HUES6 (cell line): ENCODE measurements around the gene REXO5.
"Not testable (repeated sequence)": the region's sequence is repeated elsewhere in the genome, so short reads cannot be mapped to it uniquely, and the experiment has no call there.

Experiments used
- H3K27ac ChIP-seq: 2 replicates; pipeline ENCODE4 v1.7.0; 2013; ENCODE audit warnings: low read depth, mild to moderate bottlenecking, low read length, inconsistent platforms
- H3K27me3 ChIP-seq: 2 replicates; pipeline ENCODE4 v1.6.1; 2013; ENCODE audit warnings: low read length; ENCODE audit not compliant: control insufficient read depth, insufficient read depth
- H3K36me3 ChIP-seq: 2 replicates; pipeline ENCODE4 v1.6.1; 2013; ENCODE audit warnings: low read length; ENCODE audit not compliant: control insufficient read depth, insufficient read depth
- H3K4me1 ChIP-seq: 2 replicates; pipeline ENCODE4 v1.6.1; 2013; ENCODE audit warnings: low read length; ENCODE audit not compliant: control insufficient read depth, insufficient read depth
- H3K4me3 ChIP-seq: 2 replicates; pipeline ENCODE4 v1.5.1; 2013; ENCODE audit warnings: low read depth, low read length
- H3K9ac ChIP-seq: one replicate; pipeline ENCODE4 v1.6.1; 2013; ENCODE audit warnings: mild to moderate bottlenecking, low read length
- H3K9me3 ChIP-seq: 2 replicates; pipeline ENCODE4 v1.6.1; 2013; ENCODE audit warnings: low read depth, low read length; ENCODE audit not compliant: control insufficient read depth, insufficient read depth

REXO5 gene

DNA sequence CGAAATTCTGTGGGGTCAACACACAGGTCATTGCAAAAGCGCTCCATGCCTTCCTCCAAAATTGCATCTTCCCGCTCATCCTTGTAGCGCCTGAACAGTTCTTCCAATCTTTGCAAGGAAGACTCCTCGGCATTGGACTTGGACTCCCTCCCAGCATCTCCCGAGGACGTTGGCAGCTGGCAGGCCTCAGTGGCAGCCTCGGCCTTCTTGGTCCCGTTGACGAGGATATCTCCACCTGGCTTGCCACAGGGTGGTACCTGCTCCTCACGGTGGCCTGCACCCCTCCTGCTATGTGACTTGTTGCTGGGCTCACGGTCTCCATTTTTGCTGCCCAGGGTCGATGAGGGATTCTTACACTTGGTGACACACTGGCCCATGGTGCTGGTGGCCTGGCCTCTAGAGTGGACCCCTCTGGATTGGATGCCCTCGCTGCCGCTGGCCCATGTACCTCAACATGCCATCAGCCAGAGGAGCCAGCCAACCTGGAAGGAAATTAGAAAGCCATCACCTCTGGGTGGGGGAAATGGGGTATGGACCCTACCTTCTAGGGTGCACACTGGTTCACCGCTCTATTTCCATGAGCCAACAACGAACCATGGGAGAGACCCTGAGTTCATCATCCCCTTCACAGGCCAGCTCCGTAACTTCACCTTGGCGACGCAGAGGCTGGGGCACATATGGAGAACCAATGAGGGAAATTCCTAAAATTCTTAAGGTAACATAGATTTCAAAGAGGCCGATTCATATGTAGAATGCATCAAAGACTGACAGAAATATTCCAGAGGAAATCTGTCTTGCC is 56.0 kb downstream of the REXO5 start:
- no peaks in the 10 kb centered on the region for H3K27me3 ChIP-seq
- no peak overlapping the region for H3K4me3 ChIP-seq
- H3K9ac ChIP-seq, result no peak overlapping the region
- H3K36me3 ChIP-seq, result peaks cover 21% of the 10 kb centered on the region
- no peak overlapping the region for H3K27ac ChIP-seq
- no peaks in the 10 kb centered on the region for H3K9me3 ChIP-seq
- H3K4me1 ChIP-seq, result peaks cover 33% of the 10 kb centered on the region

DNA sequence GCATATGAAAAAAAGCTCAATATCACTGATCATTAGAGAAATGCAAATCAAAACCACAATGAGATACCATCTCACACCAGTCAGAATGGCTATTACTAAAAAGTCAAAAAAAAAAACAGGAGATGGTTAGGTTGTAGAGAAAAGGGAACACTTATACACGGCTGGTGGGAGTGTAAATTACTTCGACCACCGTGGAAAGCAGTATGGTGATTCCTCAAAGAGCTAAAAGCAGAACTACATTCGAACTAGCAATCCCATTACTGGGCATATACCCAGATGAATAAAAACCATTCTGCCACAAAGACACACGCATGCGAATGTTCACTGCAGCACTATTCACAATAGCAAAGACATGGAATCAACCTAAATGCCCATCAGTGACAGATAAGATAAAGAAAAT is 58.0 kb downstream of the REXO5 start:
- not testable (repeated sequence) for H3K9ac ChIP-seq, H3K27ac ChIP-seq, H3K9me3 ChIP-seq, H3K27me3 ChIP-seq, H3K4me3 ChIP-seq
- Histone ChIP-seq H3K4me1 (peaks cover 39% of the 10 kb centered on the region), H3K36me3 (peaks cover 21% of the 10 kb centered on the region)

DNA sequence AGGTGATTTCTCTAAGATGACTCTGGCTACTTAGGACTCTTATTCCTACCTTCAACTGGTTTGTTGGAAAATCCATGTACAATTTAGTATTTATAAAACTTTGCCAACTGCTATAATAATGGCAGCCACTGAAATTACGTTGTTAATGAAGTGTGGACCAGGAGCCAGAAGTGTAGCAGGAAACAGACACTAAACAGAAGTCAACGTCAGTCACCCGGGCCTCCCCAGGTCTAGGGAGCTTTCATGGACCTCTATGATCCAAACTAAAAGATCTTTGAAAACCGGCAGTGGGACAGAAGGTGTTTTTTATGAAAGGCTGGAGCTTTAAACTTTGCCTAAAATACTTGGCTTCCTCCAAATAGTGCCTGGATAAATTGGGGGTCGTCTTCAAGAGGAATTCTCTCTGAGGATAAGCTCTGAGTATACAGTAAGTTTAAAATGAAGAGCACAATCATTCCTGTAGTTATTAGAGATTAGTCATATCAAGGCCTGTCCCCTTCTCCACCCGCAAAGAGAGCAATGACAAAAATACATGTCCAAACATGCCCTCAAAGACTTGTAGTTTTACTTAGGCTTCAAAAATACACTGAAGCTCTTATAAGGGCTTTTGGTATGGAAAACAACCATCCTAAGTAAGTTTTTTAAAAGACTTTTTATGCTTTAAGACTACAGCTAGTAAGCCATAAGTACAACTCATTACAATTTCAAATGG is 59.2 kb downstream of the REXO5 start:
- peak overlapping the region; percentile 19 for H3K9ac ChIP-seq

DNA sequence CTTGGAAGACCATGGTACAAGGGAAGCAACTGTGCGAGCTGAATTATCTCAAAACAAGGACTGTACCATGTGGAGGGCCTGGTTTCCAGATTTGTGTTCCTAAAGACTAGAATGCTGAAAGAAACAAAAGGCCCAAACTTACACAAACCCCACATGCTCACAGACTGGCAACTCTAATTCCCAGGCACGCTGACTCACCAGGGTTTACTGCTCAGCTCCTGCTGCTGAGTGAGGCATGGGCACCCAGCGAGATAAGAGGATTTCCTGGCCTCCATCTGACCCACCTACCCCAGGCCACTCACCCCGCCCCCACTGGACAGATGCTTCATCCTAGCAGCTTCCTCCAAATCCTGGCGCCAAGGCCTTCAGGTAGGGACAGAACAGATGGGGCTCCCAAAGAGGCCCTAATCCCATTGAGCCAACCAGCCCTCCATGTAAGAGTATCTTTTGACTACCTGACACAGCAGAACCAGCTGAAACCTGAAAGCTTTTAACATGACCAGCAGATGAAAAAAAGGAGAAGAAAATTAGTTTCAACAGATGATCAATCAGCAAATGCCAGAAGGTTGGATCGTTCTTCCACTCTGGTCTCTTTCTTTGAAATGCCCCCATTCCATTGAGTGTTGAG is 59.9 kb downstream of the REXO5 start:
- Histone ChIP-seq H3K4me1 (peaks cover 35% of the 10 kb centered on the region), H3K9ac (peak overlapping the region; percentile 19), H3K4me3 (no peak overlapping the region), H3K36me3 (peaks cover 9% of the 10 kb centered on the region), H3K9me3 (no peaks in the 10 kb centered on the region), H3K27me3 (no peaks in the 10 kb centered on the region), H3K27ac (peak overlapping the region; percentile 82)

More for the DNA sequence above, 59.2 kb downstream of the REXO5 start:
- H3K27me3 ChIP-seq, result no peaks in the 10 kb centered on the region
- H3K4me1 ChIP-seq, result peaks cover 38% of the 10 kb centered on the region
- no peak overlapping the region for H3K4me3 ChIP-seq
- peaks cover 13% of the 10 kb centered on the region for H3K36me3 ChIP-seq
- H3K9me3 ChIP-seq, result no peaks in the 10 kb centered on the region
- H3K27ac ChIP-seq, result peak overlapping the region; percentile 82

DNA sequence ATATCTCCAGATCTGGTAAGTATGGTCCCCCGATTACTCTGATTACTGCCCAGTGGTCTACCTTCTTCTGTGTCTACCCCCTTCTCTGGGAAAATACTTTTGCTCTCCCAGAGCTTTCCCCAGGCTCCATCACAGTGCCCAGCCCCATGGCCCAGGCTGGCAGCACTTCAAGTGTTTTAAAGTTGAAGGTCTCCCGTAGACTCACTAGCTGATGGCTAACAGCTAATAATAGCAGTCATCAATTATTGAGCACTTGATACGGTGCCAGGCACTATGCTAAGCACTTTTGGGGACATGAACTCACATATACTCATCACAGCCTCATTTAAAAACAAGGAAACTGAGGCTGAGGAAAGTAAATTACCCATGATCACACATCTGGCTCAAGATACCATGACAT is 60.5 kb downstream of the REXO5 start:
- Histone ChIP-seq H3K36me3 (peaks cover 5% of the 10 kb centered on the region), H3K9me3 (no peaks in the 10 kb centered on the region), H3K4me1 (peaks cover 35% of the 10 kb centered on the region), H3K9ac (no peak overlapping the region), H3K27ac (no peak overlapping the region), H3K27me3 (no peaks in the 10 kb centered on the region), H3K4me3 (no peak overlapping the region)

DNA sequence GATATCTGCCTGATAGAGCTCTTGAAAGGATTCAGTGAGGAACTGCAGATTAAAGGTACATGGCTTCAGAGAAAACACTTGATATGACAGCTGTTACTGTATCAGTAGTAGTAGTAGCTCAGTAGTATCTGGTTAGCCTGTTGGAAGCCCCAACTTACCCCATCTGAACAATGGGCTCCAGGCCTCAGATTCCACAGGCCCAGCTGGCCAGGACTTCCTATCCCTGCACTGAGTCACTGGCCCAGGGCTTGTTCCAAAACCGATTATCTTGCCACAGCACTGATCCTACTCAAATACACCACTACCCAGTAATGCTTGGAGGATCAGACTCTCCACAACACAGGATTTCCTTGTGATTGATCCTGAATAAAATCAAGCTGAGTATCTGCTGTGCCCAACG is 61.3 kb downstream of the REXO5 start:
- Histone ChIP-seq H3K36me3 (no peaks in the 10 kb centered on the region), H3K4me1 (peaks cover 40% of the 10 kb centered on the region), H3K27ac (no peak overlapping the region), H3K9me3 (no peaks in the 10 kb centered on the region), H3K4me3 (no peak overlapping the region), H3K27me3 (no peaks in the 10 kb centered on the region), H3K9ac (no peak overlapping the region)

DNA sequence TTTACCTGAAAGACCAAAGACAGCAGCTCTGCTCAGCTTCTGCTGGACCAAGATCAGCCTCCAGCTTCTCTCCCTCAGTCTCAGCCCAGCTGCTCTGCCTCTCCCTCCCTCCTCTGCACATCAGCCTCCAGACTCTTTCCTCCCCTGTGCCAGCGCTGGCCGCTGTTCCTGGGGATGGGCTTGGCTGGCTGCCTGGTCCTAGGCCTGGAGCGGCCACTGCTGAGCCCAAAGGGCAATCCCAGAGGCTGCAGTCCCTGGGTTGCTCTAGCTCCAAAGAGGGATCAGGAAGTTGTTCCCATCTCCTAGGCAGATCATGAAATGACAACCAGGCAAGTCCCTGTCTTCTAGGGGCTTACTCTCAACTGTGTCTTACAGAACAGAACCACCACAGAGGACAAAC is 62.6 kb downstream of the REXO5 start:
- Histone ChIP-seq H3K27me3 (no peaks in the 10 kb centered on the region), H3K9me3 (no peaks in the 10 kb centered on the region), H3K27ac (no peak overlapping the region), H3K4me1 (peaks cover 45% of the 10 kb centered on the region), H3K4me3 (no peak overlapping the region), H3K36me3 (no peaks in the 10 kb centered on the region), H3K9ac (no peak overlapping the region)

DNA sequence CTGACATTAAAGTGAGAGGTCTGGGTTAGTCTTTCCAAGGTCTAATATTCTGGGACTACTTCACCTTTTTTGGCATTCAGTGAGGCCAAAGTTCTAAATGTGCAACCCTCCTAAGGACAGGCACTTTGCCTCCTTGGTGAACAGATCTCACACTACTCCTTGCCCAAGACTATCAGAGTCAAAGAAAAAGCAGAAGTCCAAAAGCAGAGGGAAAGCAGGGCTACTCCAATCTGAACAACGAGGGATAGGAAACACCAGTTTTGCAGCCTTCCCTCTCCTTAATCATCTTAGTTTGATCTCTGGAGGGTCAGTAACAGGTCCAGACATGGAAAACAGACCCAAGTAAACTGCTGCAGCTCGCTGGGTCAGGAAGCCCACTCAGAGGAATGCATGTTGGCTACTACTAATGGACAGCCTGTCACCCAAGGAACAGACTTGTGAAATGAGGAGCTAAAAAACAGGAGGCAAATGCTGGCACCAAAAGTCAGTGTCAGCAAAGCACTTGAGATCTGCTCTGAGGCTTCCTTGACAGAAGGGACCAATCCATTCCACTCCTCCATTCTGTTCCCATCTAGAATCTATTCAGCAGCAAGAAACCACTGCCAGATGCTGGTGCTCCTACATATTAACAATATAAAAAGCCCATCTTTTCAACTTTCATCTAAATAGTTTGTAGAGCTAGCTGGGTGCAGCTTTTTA is 63.9 kb downstream of the REXO5 start:
- Histone ChIP-seq H3K4me3 (no peak overlapping the region), H3K9ac (no peak overlapping the region), H3K9me3 (no peaks in the 10 kb centered on the region), H3K4me1 (peaks cover 54% of the 10 kb centered on the region), H3K27ac (no peak overlapping the region), H3K27me3 (no peaks in the 10 kb centered on the region), H3K36me3 (no peaks in the 10 kb centered on the region)

DNA sequence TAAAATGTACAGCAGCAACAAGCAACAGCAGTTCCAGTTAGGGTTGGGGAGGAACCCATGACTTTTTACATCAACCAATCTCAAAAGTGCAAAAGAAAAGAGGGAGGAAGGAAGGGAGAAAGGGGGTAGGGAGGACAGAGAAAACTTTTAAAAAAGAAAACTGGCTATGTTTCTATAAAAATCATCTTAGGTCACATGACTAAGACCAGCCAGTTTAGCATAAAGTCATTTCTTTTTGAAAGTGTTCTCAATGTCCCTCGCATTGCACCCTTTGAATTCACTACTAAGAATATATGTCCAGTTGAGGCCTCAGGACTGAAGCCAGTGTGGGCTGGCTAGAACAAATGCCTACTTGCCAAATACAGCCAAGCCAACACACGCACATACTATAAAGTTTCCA is 64.9 kb downstream of the REXO5 start:
- no peak overlapping the region for H3K27ac ChIP-seq

DNA sequence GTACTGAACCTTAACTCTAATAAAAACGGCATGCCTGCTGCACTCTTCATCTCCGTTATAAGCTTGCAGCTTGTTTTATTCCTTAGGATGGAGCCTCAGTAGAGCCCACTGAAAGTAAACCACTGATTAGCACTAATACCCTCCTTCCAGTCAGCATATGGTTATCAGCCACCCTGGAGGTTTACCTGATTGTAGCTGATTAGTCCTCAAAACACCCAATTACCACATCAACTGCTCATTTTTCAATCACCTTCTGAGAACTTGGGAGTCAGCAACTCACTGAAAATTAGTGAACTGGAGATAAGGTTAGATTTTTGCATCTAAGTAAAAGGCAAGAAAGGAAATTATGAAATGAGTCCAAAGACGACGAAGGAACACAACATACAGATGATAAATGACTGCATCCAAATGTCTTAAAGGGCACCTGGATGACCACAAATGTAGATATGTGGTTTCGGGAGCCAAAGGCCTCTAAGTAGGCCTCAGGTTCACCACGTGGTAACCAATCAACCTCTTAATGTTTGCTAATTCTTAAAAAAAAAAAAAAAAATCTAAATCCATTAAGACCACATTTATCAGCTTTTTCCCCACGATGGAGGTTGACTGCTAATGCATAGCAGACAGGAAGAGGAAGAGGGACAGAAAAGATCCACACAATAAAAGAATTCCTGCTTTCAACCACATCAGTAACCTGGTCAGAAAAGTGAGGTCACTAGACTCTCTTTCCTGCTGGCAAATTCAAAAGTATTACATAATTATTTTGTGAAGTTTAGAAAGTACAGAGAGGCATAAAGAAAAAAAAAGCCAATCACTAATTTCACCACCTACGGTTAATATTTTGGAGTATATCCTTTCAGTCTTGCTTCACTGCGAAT is 65.9 kb downstream of the REXO5 start:
- no peaks in the 10 kb centered on the region for H3K36me3 ChIP-seq
- H3K4me3 ChIP-seq, result no peak overlapping the region
- H3K27me3 ChIP-seq, result no peaks in the 10 kb centered on the region
- H3K9me3 ChIP-seq, result no peaks in the 10 kb centered on the region
- H3K27ac ChIP-seq, result no peak overlapping the region
- peaks cover 38% of the 10 kb centered on the region; the same call in 1 of the 2 replicates for H3K4me1 ChIP-seq
- H3K9ac ChIP-seq, result no peak overlapping the region

More for the DNA sequence above, 64.9 kb downstream of the REXO5 start:
- H3K9ac ChIP-seq, result no peak overlapping the region
- no peak overlapping the region for H3K4me3 ChIP-seq
- no peaks in the 10 kb centered on the region for H3K27me3 ChIP-seq
- H3K9me3 ChIP-seq, result no peaks in the 10 kb centered on the region
- peaks cover 47% of the 10 kb centered on the region for H3K4me1 ChIP-seq
- no peaks in the 10 kb centered on the region for H3K36me3 ChIP-seq
